ENCODE measurements around the gene STAG1. TPM values are rescaled to one million over a fixed set of nuclear protein-coding genes. Genes with fewer than 3 reads are reported as not detected.

STAG1 gene
- total and polyA plus RNA-seq, 9 of the 15 experiments (the other 6 are each of a cell fraction or from before 2014, with no cell fraction given): 2.7 to 17.7 (median 8.8) TPM

DNA sequence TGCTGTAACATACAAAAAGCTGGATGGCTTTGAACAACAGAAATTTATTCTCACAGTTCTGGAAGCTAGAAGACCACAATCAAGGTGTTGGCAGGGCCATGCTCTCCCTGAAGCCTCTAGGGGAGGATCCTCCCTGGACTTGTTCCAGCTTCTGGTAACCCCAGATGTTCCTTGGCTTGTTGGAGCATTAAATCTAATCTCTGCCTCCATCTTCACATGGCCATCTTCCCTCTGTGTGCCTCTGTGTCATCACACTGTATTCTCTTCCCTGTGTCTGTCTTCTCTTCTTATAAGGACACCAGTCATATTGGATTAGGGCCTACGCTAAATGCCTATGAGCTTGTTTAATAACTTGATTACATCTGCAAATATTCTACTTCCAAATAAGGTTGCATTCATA lies 109.5 kb downstream of the STAG1 start (continued):
- TF ChIP-seq, protein P1, sequence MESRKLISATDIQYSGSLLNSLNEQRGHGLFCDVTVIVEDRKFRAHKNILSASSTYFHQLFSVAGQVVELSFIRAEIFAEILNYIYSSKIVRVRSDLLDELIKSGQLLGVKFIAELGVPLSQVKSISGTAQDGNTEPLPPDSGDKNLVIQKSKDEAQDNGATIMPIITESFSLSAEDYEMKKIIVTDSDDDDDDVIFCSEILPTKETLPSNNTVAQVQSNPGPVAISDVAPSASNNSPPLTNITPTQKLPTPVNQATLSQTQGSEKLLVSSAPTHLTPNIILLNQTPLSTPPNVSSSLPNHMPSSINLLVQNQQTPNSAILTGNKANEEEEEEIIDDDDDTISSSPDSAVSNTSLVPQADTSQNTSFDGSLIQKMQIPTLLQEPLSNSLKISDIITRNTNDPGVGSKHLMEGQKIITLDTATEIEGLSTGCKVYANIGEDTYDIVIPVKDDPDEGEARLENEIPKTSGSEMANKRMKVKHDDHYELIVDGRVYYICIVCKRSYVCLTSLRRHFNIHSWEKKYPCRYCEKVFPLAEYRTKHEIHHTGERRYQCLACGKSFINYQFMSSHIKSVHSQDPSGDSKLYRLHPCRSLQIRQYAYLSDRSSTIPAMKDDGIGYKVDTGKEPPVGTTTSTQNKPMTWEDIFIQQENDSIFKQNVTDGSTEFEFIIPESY (CRISPR knock-in tag; IDR thresholded peaks at IDR 0.05): no peak
- TF ChIP-seq PTRF (tag; IDR thresholded peaks at IDR 0.05) (no peak), FOXK2 (conservative IDR thresholded peaks at IDR 0.05 in 1 of 2, IDR thresholded peaks at IDR 0.05 in 1 of 2; ENCODE audit: low read depth in 2 of 2) (no peak), CHCHD3 (CRISPR knock-in tag; IDR thresholded peaks at IDR 0.05) (no peak), PRPF4 (IDR thresholded peaks at IDR 0.05; ENCODE audit: insufficient read depth, low read depth, low read length, poor library complexity, severe bottlenecking) (no peak), JUND (IDR thresholded peaks at IDR 0.05; ENCODE audit: borderline replicate concordance, low read depth, low read length) (no peak), JUND (tag; IDR thresholded peaks at IDR 0.05; ENCODE audit: borderline replicate concordance, low read depth, low read length) (no peak), MCM7 (IDR thresholded peaks at IDR 0.05) (no peak), TAF9B (IDR thresholded peaks at IDR 0.05; ENCODE audit: partially characterized antibody) (no peak), HOXB6 (CRISPR knock-in tag; IDR thresholded peaks at IDR 0.05; ENCODE audit: borderline replicate concordance) (no peak), HNRNPK (IDR thresholded peaks at IDR 0.05; ENCODE audit: low read depth, low read length, poor library complexity, severe bottlenecking) (no peak), BCL6 (CRISPR knock-in tag; IDR thresholded peaks at IDR 0.05) (no peak), SAP30 (IDR thresholded peaks at IDR 0.05; ENCODE audit: borderline replicate concordance, insufficient read depth, low read depth, low read length, poor library complexity, severe bottlenecking) (no peak), MEF2A (IDR thresholded peaks at IDR 0.05; ENCODE audit: control insufficient read depth, low read depth, low read length) (no peak), ZNF668 (CRISPR knock-in tag; IDR thresholded peaks at IDR 0.05) (no peak)
- TF ChIP-seq, protein P2, sequence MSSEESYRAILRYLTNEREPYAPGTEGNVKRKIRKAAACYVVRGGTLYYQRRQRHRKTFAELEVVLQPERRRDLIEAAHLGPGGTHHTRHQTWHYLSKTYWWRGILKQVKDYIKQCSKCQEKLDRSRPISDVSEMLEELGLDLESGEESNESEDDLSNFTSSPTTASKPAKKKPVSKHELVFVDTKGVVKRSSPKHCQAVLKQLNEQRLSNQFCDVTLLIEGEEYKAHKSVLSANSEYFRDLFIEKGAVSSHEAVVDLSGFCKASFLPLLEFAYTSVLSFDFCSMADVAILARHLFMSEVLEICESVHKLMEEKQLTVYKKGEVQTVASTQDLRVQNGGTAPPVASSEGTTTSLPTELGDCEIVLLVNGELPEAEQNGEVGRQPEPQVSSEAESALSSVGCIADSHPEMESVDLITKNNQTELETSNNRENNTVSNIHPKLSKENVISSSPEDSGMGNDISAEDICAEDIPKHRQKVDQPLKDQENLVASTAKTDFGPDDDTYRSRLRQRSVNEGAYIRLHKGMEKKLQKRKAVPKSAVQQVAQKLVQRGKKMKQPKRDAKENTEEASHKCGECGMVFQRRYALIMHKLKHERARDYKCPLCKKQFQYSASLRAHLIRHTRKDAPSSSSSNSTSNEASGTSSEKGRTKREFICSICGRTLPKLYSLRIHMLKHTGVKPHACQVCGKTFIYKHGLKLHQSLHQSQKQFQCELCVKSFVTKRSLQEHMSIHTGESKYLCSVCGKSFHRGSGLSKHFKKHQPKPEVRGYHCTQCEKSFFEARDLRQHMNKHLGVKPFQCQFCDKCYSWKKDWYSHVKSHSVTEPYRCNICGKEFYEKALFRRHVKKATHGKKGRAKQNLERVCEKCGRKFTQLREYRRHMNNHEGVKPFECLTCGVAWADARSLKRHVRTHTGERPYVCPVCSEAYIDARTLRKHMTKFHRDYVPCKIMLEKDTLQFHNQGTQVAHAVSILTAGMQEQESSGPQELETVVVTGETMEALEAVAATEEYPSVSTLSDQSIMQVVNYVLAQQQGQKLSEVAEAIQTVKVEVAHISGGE (CRISPR knock-in tag; IDR thresholded peaks at IDR 0.05): no peak
- TF ChIP-seq, protein P3, sequence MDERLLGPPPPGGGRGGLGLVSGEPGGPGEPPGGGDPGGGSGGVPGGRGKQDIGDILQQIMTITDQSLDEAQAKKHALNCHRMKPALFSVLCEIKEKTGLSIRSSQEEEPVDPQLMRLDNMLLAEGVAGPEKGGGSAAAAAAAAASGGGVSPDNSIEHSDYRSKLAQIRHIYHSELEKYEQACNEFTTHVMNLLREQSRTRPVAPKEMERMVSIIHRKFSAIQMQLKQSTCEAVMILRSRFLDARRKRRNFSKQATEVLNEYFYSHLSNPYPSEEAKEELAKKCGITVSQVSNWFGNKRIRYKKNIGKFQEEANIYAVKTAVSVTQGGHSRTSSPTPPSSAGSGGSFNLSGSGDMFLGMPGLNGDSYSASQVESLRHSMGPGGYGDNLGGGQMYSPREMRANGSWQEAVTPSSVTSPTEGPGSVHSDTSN (CRISPR knock-in tag; IDR thresholded peaks at IDR 0.05; ENCODE audit: low read depth): no peak
- TF ChIP-seq, protein P3 (tag; conservative IDR thresholded peaks at IDR 0.05; ENCODE audit: low read depth): no peak
- TF ChIP-seq, protein P4, sequence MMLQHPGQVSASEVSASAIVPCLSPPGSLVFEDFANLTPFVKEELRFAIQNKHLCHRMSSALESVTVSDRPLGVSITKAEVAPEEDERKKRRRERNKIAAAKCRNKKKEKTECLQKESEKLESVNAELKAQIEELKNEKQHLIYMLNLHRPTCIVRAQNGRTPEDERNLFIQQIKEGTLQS (IDR thresholded peaks at IDR 0.05): no peak
- TF ChIP-seq, protein P4 (CRISPR knock-in tag; conservative IDR thresholded peaks at IDR 0.05): no peak

All from K562 (cell line).